Bronchial epithelial cell (primary cell): ENCODE data around the gene NEK1. TPM values are rescaled to one million over a fixed set of nuclear protein-coding genes. Genes with fewer than 3 reads are reported as not detected.

ENCODE experiments used
- DNase-seq: peaks from one replicate; pipeline ENCODE4 v3.0.0-alpha.2; 2010; ENCODE audit warnings: low read depth
- FAIRE-seq: peaks from 2 replicates; lab custom pipeline; 2011; peaks lifted over from hg19 to GRCh38; lab: Jason Lieb, UNC
- H3K27me3 ChIP-seq: 2 replicates; pipeline ENCODE4 v1.5.1; 2011; ENCODE audit warnings: low read length; ENCODE audit not compliant: control insufficient read depth, insufficient read depth
- H3K36me3 ChIP-seq: 2 replicates; pipeline ENCODE4 v1.5.1; 2011; ENCODE audit warnings: low read length; ENCODE audit not compliant: control insufficient read depth, insufficient read depth
- H3K4me3 ChIP-seq: 2 replicates; pipeline ENCODE4 v1.5.1; 2011; ENCODE audit warnings: mild to moderate bottlenecking, low read depth, low read length, control low read depth
- total RNA-seq: library from RNA; depleted of rRNA; stranded (reverse); fragments of >200 nt; gene quantifications from 2 replicates; pipeline ENCODE4 v1.2.1, GENCODE V29; 2014
- TF ChIP-seq, protein P1 (sequence below): IDR thresholded peaks from 2 replicates; pipeline ENCODE4 v1.5.1; 2011; ENCODE audit warnings: mild to moderate bottlenecking, moderate library complexity, low read length, control low read depth, inconsistent platforms; ENCODE audit not compliant: insufficient read depth, severe bottlenecking

Gene NEK1
- 6.1 and 7.3 TPM in 2 replicates for total RNA-seq

DNA sequence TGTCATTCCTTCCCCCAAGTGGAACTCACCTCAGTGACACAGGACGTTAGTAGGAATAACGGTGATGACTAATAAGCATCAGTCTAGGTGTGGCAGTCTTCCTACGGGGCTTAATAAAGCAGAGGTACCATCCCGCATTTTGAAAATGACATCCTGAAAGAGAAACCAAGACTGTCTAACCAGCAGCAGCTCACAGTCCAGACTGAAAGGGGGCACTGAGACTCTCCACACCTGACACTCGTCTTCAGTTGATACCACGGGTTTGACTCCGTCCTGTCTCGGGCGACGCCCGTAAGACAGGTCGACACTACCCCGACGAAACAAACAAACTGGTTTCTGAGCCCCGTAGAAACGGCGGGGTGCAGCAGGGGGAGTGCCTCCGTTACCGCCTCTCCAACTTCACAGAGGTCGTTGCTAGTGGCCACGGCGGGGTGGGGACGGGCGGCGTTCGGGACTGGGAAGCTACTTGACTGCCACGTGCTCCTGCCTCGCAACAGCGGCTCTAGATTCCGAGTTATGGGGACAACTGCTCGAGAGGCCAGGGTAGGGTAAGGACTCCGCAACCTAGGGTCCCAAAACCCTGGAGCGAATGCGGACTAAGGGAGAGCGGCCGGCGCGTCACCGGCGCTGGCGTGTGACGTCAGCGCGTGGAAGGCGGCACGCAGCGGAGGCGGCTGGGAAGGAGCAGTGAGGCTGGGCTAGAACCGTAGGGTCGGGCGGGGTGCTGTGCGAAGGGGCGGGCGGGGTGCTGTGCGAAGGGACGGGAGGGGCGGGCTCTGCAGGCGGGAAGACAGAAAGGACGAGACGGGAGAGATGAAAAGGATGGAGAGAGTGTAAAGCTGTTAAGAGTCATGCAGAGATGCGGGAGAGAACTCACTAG is at the start of gene NEK1:
TSS of gene NEK1 (minus strand) at position 593 of the 880 bp plus-strand sequence. CDS start 9,953 bp downstream, outside the sequence.
- FAIRE-seq (no peak), DNase-seq (peak; percentile 72)
- TF ChIP-seq, protein P1, sequence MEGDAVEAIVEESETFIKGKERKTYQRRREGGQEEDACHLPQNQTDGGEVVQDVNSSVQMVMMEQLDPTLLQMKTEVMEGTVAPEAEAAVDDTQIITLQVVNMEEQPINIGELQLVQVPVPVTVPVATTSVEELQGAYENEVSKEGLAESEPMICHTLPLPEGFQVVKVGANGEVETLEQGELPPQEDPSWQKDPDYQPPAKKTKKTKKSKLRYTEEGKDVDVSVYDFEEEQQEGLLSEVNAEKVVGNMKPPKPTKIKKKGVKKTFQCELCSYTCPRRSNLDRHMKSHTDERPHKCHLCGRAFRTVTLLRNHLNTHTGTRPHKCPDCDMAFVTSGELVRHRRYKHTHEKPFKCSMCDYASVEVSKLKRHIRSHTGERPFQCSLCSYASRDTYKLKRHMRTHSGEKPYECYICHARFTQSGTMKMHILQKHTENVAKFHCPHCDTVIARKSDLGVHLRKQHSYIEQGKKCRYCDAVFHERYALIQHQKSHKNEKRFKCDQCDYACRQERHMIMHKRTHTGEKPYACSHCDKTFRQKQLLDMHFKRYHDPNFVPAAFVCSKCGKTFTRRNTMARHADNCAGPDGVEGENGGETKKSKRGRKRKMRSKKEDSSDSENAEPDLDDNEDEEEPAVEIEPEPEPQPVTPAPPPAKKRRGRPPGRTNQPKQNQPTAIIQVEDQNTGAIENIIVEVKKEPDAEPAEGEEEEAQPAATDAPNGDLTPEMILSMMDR: no peak
- no peaks in the 10 kb centered on the region for H3K27me3 ChIP-seq
- peak within 1 kb of the TSS; percentile 99 for H3K4me3 ChIP-seq
- H3K36me3 ChIP-seq: no peaks in the 10 kb centered on the region

- H3K4me3 ChIP-seq: no peak overlapping the region
- no peak for FAIRE-seq
- no peaks in the 10 kb centered on the region for H3K27me3 ChIP-seq
- H3K36me3 ChIP-seq: no peaks in the 10 kb centered on the region
- no peak for DNase-seq
- TF ChIP-seq, protein P1: no peak
Measured at GRCh38 chr4:169661761-169662160, 49.4 kb upstream of the NEK1 start.

- TF ChIP-seq, protein P1: no peak
- Histone ChIP-seq H3K4me3 (peak overlapping the region; percentile 41), H3K36me3 (no peaks in the 10 kb centered on the region), H3K27me3 (no peaks in the 10 kb centered on the region)
- no peak for FAIRE-seq
- no peak for DNase-seq
Measured at GRCh38 chr4:169660929-169661328, 48.5 kb upstream of the NEK1 start.

DNA sequence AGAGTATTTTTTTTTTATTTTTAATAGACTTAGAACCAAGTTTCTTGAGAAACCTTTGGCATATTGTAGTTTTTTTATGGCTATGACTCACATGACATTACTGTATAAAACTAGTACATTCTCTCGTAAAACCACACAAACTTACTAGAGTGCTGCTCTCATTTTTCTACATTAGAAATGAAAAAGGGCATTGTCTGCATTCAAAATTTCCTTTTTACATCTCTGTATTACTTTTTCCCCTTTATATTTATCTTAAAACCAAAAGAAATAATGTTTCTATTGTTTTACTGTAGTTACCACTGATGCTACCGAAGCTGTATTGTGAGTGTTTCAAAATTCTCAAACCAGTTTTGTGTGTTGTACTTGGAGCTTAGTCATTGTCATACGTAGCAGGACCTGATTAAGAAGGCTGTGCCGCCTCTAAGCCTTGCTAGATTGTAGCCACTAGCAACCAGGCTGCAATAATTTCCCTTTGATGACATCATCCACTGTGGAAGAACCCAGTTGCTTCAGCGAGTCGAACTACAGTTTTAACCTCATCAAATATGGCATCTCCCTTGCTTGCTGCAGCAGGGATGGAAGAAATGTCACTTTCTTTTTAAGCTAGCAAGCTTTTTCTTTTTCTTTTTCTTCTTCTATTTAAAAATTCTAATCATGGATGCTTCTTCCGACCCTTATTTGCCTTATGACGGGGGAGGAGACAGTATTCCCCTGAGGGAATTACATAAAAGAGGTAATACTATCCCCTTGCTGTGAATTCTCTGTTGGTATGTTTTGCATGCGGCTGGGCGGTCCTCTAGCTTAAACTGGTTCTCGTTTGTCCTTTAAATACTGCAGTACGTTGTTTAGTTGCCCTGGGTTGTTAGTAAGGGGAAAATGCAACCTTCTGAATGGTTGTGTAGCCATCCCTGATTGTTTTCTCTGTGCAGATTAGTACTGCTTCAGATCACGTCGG is 47.6 kb upstream of the NEK1 start:
- Histone ChIP-seq H3K36me3 (no peaks in the 10 kb centered on the region), H3K4me3 (peak overlapping the region; percentile 41), H3K27me3 (no peaks in the 10 kb centered on the region)
- TF ChIP-seq, protein P1: no peak
- FAIRE-seq: peak; percentile 95
- peak; percentile 100 for DNase-seq

DNA sequence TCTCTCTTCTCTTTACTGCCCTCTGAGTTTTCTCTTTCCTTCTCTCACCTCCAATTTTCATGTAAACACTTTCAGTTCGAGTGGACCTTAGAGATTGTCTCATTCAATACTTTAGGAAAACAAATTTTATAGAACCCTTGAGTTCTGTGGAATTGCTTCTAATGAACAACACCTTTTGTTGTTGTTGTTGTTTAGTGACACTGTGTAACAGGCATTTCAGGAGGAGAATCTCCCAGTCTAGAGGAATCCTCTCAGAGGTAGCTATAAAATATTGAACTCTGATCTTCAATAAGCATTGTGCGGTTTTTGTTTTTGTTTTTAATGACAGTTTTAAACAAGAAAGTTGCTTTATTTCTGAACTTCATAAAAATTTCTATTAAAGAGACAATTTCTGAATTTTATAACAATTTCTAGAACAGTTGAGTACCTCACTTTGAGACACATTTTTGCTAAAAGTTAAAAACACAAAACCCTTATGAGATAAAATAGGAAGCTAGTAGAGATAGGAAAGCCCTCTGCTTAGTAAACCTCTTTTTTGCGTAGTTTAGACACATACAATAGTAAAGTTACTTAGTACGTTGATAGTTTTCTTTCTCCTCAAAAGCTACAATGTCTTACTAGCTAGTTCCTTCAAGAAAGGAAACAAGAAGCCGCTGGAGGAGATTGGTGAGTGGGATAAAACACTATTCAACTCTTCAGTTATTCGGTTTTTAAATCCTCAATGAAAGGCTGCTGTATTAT is 46.8 kb upstream of the NEK1 start:
- Histone ChIP-seq H3K4me3 (no peak overlapping the region), H3K27me3 (no peaks in the 10 kb centered on the region), H3K36me3 (no peaks in the 10 kb centered on the region)
- TF ChIP-seq, protein P1: no peak
- no peak for DNase-seq
- FAIRE-seq: no peak
